ENCODE data around the gene PHKB. TPM values are rescaled to one million over a fixed set of nuclear protein-coding genes. Genes with fewer than 3 reads are reported as not detected.
A peak's percentile ranks its signal among the peaks of the same experiment; 100 is the strongest.

The PHKB gene
- total and polyA plus RNA-seq, 7 experiments from 2014 or later: 23.9 to 82.9 (median 48.9) TPM

GRCh38 chr16:47631131-47631530, 170.0 kb downstream of the PHKB start:
- CTCF ChIA-PET: no interaction called here
- H3K36me3 Mint-ChIP-seq: peaks cover 27 to 69% (median 56%) of the 10 kb centered on the region in 5 donors
- peak overlapping the region in 1 of 9 donors; percentile 33 for H3K27ac Mint-ChIP-seq

GRCh38 chr16:47634126-47634525, 173.0 kb downstream of the PHKB start:
- H3K4me1 ChIP-seq (ENCODE audit: control insufficient read depth in 2 of 2, insufficient read depth in 2 of 2, low read length in 2 of 2): no peaks in the 10 kb centered on the region
- H3K36me3 ChIP-seq (ENCODE audit: control insufficient read depth in 2 of 3, insufficient read depth in 3 of 3, low read length in 3 of 3): peaks cover 0 to 19% (median 0%) of the 10 kb centered on the region in 3 experiments
- ChIA-PET POLR2A (no interaction called here), CTCF (no interaction called here)
- ATAC-seq (no peak), DNase-seq (no peak)
- H3K27ac Mint-ChIP-seq: peak overlapping the region in 2 of 9 donors; percentile 1 to 14
- no peaks in the 10 kb centered on the region for H3K27me3 Mint-ChIP-seq
- H3K4me3 Mint-ChIP-seq: no peak overlapping the region
- no peak overlapping the region for H3K4me3 ChIP-seq (ENCODE audit: low read length)
- intact Hi-C loops (cut with micrococcal nuclease): no loop called here
- no peak overlapping the region for H3K27ac ChIP-seq (ENCODE audit: low read depth, low read length)
- H3K4me1 Mint-ChIP-seq: peaks cover 0 to 6% (median 3%) of the 10 kb centered on the region in 7 donors
- H3K36me3 Mint-ChIP-seq: peaks cover 22 to 73% (median 63%) of the 10 kb centered on the region in 5 donors
- peaks cover 0 to 7% (median 2%) of the 10 kb centered on the region in 11 donors for H3K9me3 Mint-ChIP-seq
- H3K27me3 ChIP-seq (ENCODE audit: control insufficient read depth in 2 of 2, insufficient read depth in 2 of 2, low read length in 2 of 2): no peaks in the 10 kb centered on the region
- H3K9me3 ChIP-seq (ENCODE audit: control insufficient read depth in 2 of 3, low read length in 3 of 3): no peaks in the 10 kb centered on the region

More at GRCh38 chr16:47631131-47631530, 170.0 kb downstream of the PHKB start:
- Histone ChIP-seq H3K4me1 (ENCODE audit: control insufficient read depth in 2 of 2, insufficient read depth in 2 of 2, low read length in 2 of 2) (no peaks in the 10 kb centered on the region), H3K27ac (ENCODE audit: low read depth, low read length) (no peak overlapping the region), H3K4me3 (ENCODE audit: low read length) (no peak overlapping the region), H3K27me3 (ENCODE audit: control insufficient read depth in 2 of 2, insufficient read depth in 2 of 2, low read length in 2 of 2) (no peaks in the 10 kb centered on the region), H3K36me3 (ENCODE audit: control insufficient read depth in 2 of 3, insufficient read depth in 3 of 3, low read length in 3 of 3) (peaks cover 0 to 8% (median 0%) of the 10 kb centered on the region in 3 experiments), H3K9me3 (ENCODE audit: control insufficient read depth in 2 of 3, low read length in 3 of 3) (no peaks in the 10 kb centered on the region)
- DNase-seq (no peak), ATAC-seq (no peak)
- Mint-ChIP-seq H3K4me1 (peaks cover 0 to 13% (median 3%) of the 10 kb centered on the region in 7 donors), H3K9me3 (peaks cover 0 to 8% (median 4%) of the 10 kb centered on the region in 11 donors), H3K4me3 (no peak overlapping the region), H3K27me3 (no peaks in the 10 kb centered on the region)
- POLR2A ChIA-PET: no interaction called here
- intact Hi-C loops (cut with micrococcal nuclease): no loop called here

- POLR2A ChIA-PET: no interaction called here
- H3K4me1 Mint-ChIP-seq: peaks cover 0 to 6% (median 3%) of the 10 kb centered on the region in 7 donors
- DNase-seq (no peak), ATAC-seq (no peak)
- peaks cover 0 to 7% (median 2%) of the 10 kb centered on the region in 11 donors for H3K9me3 Mint-ChIP-seq
- Histone ChIP-seq H3K27ac (ENCODE audit: low read depth, low read length) (no peak overlapping the region), H3K4me1 (ENCODE audit: control insufficient read depth in 2 of 2, insufficient read depth in 2 of 2, low read length in 2 of 2) (no peaks in the 10 kb centered on the region), H3K9me3 (ENCODE audit: control insufficient read depth in 2 of 3, low read length in 3 of 3) (no peaks in the 10 kb centered on the region), H3K27me3 (ENCODE audit: control insufficient read depth in 2 of 2, insufficient read depth in 2 of 2, low read length in 2 of 2) (no peaks in the 10 kb centered on the region), H3K36me3 (ENCODE audit: control insufficient read depth in 2 of 3, insufficient read depth in 3 of 3, low read length in 3 of 3) (peaks cover 0 to 19% (median 0%) of the 10 kb centered on the region in 3 experiments), H3K4me3 (ENCODE audit: low read length) (no peak overlapping the region)
- H3K4me3 Mint-ChIP-seq: no peak overlapping the region
- intact Hi-C loops (cut with micrococcal nuclease): no loop called here
- peak overlapping the region in 1 of 9 donors; percentile 14 for H3K27ac Mint-ChIP-seq
- CTCF ChIA-PET: no interaction called here
- peaks cover 22 to 77% (median 63%) of the 10 kb centered on the region in 5 donors for H3K36me3 Mint-ChIP-seq
- no peaks in the 10 kb centered on the region for H3K27me3 Mint-ChIP-seq
These were observed 173.6 kb downstream of the PHKB start for GRCh38 chr16:47634727-47635126.

GRCh38 chr16:47636501-47637099, 175.5 kb downstream of the PHKB start:
- peaks cover 0 to 3% (median 0%) of the 10 kb centered on the region in 11 donors for H3K9me3 Mint-ChIP-seq
- ChIA-PET POLR2A (no interaction called here), CTCF (no interaction called here)
- H3K4me1 Mint-ChIP-seq: peaks cover 0 to 3% (median 0%) of the 10 kb centered on the region in 7 donors
- peaks cover 20 to 80% (median 63%) of the 10 kb centered on the region in 5 donors for H3K36me3 Mint-ChIP-seq
- H3K36me3 ChIP-seq (ENCODE audit: control insufficient read depth in 2 of 3, insufficient read depth in 3 of 3, low read length in 3 of 3): peaks cover 0 to 19% (median 0%) of the 10 kb centered on the region in 3 experiments
- no peaks in the 10 kb centered on the region for H3K27me3 Mint-ChIP-seq
- no peaks in the 10 kb centered on the region for H3K27me3 ChIP-seq (ENCODE audit: control insufficient read depth in 2 of 2, insufficient read depth in 2 of 2, low read length in 2 of 2)
- intact Hi-C loops (cut with micrococcal nuclease): no loop called here
- H3K27ac ChIP-seq (ENCODE audit: low read depth, low read length): no peak overlapping the region
- no peak overlapping the region for H3K4me3 ChIP-seq (ENCODE audit: low read length)
- no peaks in the 10 kb centered on the region for H3K4me1 ChIP-seq (ENCODE audit: control insufficient read depth in 2 of 2, insufficient read depth in 2 of 2, low read length in 2 of 2)
- no peak overlapping the region for H3K4me3 Mint-ChIP-seq
- no peak overlapping the region for H3K27ac Mint-ChIP-seq
- DNase-seq (no peak), ATAC-seq (no peak)
- no peaks in the 10 kb centered on the region for H3K9me3 ChIP-seq (ENCODE audit: control insufficient read depth in 2 of 3, low read length in 3 of 3)

GRCh38 chr16:47638175-47638574, 177.0 kb downstream of the PHKB start:
- Mint-ChIP-seq H3K27me3 (no peaks in the 10 kb centered on the region), H3K4me3 (no peak overlapping the region), H3K9me3 (peaks cover 0 to 3% (median 0%) of the 10 kb centered on the region in 11 donors), H3K4me1 (peaks cover 0 to 7% (median 0%) of the 10 kb centered on the region in 7 donors), H3K27ac (no peak overlapping the region), H3K36me3 (peaks cover 28 to 85% (median 71%) of the 10 kb centered on the region in 5 donors)
- H3K27ac ChIP-seq (ENCODE audit: low read depth, low read length): no peak overlapping the region
- ChIA-PET POLR2A (no interaction called here), CTCF (no interaction called here)
- no peaks in the 10 kb centered on the region for H3K27me3 ChIP-seq (ENCODE audit: control insufficient read depth in 2 of 2, insufficient read depth in 2 of 2, low read length in 2 of 2)
- DNase-seq (no peak), ATAC-seq (no peak)
- intact Hi-C loops (cut with micrococcal nuclease): no loop called here
- peaks cover 0 to under 1% of the 10 kb centered on the region in 2 donors for H3K4me1 ChIP-seq (ENCODE audit: control insufficient read depth in 2 of 2, insufficient read depth in 2 of 2, low read length in 2 of 2)
- H3K4me3 ChIP-seq (ENCODE audit: low read length): no peak overlapping the region
- peaks cover 3 to 25% (median 7%) of the 10 kb centered on the region in 3 experiments for H3K36me3 ChIP-seq (ENCODE audit: control insufficient read depth in 2 of 3, insufficient read depth in 3 of 3, low read length in 3 of 3)
- no peaks in the 10 kb centered on the region for H3K9me3 ChIP-seq (ENCODE audit: control insufficient read depth in 2 of 3, low read length in 3 of 3)

- Histone ChIP-seq H3K9me3 (ENCODE audit: control insufficient read depth in 2 of 3, low read length in 3 of 3) (no peaks in the 10 kb centered on the region), H3K4me1 (ENCODE audit: control insufficient read depth in 2 of 2, insufficient read depth in 2 of 2, low read length in 2 of 2) (peaks cover 0 to 3% of the 10 kb centered on the region in 2 donors), H3K36me3 (ENCODE audit: control insufficient read depth in 2 of 3, insufficient read depth in 3 of 3, low read length in 3 of 3) (peaks cover 3 to 16% (median 7%) of the 10 kb centered on the region in 3 experiments), H3K27me3 (ENCODE audit: control insufficient read depth in 2 of 2, insufficient read depth in 2 of 2, low read length in 2 of 2) (no peaks in the 10 kb centered on the region), H3K27ac (ENCODE audit: low read depth, low read length) (no peak overlapping the region), H3K4me3 (ENCODE audit: low read length) (no peak overlapping the region)
- Mint-ChIP-seq H3K27ac (no peak overlapping the region), H3K4me1 (peaks cover 0 to 15% (median 6%) of the 10 kb centered on the region in 7 donors), H3K27me3 (no peaks in the 10 kb centered on the region), H3K9me3 (peaks cover 0 to 5% (median 0%) of the 10 kb centered on the region in 11 donors), H3K36me3 (peaks cover 22 to 81% (median 66%) of the 10 kb centered on the region in 5 donors), H3K4me3 (no peak overlapping the region)
- ATAC-seq: no peak
- intact Hi-C loops (cut with micrococcal nuclease): no loop called here
- ChIA-PET POLR2A (no interaction called here), CTCF (no interaction called here)
- no peak for DNase-seq
These were observed 179.5 kb downstream of the PHKB start for GRCh38 chr16:47640661-47641060.
